ENCODE results near the gene PAM16. TPM values are rescaled to one million over a fixed set of nuclear protein-coding genes. Genes with fewer than 3 reads are reported as not detected.

PAM16 gene
- total RNA-seq, 2 donors from 2014 or later = 57.7 to 66.2 TPM

DNA sequence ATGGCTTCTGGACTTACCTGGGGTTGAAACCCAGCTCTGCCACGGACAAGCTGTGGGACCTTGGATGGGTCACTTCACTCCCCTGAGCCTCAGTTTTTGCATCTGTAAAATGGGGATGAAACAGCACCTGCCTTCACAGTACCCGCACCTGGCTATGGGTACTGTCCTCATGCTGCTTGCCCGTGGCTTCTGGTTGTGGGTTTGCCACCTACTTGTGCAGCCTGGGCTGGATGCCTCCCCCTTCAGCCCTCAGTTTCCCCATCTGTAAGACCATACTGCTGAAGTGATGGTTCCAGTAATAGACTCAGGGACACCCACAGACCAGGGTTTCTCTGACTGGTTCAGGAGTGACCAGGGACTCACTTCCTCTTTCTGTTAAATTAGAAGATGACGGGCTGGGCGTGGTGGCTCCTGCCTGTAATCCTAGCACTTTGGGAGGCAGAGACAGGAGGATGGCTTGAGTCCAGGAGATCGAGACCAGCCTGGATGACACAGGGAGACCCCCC lies 25.8 kb downstream of the PAM16 start:
- TF ChIP-seq, protein P1, sequence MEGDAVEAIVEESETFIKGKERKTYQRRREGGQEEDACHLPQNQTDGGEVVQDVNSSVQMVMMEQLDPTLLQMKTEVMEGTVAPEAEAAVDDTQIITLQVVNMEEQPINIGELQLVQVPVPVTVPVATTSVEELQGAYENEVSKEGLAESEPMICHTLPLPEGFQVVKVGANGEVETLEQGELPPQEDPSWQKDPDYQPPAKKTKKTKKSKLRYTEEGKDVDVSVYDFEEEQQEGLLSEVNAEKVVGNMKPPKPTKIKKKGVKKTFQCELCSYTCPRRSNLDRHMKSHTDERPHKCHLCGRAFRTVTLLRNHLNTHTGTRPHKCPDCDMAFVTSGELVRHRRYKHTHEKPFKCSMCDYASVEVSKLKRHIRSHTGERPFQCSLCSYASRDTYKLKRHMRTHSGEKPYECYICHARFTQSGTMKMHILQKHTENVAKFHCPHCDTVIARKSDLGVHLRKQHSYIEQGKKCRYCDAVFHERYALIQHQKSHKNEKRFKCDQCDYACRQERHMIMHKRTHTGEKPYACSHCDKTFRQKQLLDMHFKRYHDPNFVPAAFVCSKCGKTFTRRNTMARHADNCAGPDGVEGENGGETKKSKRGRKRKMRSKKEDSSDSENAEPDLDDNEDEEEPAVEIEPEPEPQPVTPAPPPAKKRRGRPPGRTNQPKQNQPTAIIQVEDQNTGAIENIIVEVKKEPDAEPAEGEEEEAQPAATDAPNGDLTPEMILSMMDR (conservative IDR thresholded peaks at IDR 0.05) = no peak
- 93% methylated on average over 4 to 6 of the region's 6 CpGs for WGBS, 2 experiments (ENCODE audit: insufficient coverage in 1 of 2, insufficient read length in 1 of 2)
- Mint-ChIP-seq H3K4me3 (no peak overlapping the region), H3K4me1 (peaks cover 3% of the 10 kb centered on the region), H3K27ac (no peak overlapping the region), H3K36me3 (ENCODE audit: low read depth) (no peaks in the 10 kb centered on the region), H3K9me3 (no peaks in the 10 kb centered on the region), H3K27me3 (ENCODE audit: insufficient read depth) (no peaks in the 10 kb centered on the region)
- no peak for DNase-seq
- peaks cover 7% of the 10 kb centered on the region for H3K4me1 ChIP-seq (ENCODE audit: control insufficient read depth, insufficient read depth, low read length)
- H3K27ac ChIP-seq (ENCODE audit: low read depth, low read length) = no peak overlapping the region
- H3K9me3 ChIP-seq (ENCODE audit: control insufficient read depth, low read length) = no peaks in the 10 kb centered on the region
- H3K27me3 ChIP-seq (ENCODE audit: control insufficient read depth, insufficient read depth, low read length, poor library complexity, severe bottlenecking) = no peaks in the 10 kb centered on the region
- H3K4me3 ChIP-seq (ENCODE audit: low read length) = no peak overlapping the region
- H3K36me3 ChIP-seq (ENCODE audit: control insufficient read depth, insufficient read depth, low read length) = no peaks in the 10 kb centered on the region
- no peak overlapping the region for H3K9ac ChIP-seq (ENCODE audit: extremely low read depth, low read length, poor library complexity, severe bottlenecking)

DNA sequence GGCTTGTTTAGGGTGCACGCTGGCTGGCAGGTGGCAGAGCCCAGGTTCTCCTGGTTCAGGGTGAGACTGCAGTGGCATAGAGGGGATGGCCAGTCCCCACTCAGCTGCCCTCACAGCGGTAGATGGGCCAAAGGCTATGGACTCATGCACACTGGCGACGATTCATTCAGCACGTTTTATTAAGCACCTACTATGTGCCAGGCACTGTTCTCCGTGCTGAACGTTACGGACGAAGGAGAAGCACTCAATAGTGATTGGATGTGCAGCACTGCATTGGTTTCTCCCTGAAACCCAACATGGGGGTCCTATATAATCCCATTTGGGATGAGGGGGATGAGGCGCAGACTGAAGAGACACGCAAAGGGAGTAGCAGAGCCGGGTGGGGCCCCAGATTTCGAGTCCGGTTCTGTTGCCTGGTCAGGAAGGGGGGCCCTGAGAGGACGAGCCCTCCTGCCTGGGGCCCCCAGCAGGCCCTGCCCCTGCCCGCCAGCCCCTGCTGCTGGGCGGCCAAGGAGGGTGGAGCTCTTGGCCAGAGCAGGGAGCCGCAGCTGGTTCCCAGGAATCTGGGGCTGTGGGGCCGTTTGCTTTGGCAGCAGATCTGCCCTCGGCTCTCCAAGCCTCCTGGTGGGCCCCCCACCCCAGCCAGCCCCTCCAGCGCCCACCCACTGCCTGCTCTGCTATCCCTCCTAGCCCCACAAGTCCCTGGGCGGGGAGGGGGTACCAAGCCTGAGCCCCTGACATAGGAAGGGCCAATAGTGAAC lies 26.4 kb downstream of the PAM16 start:
- Mint-ChIP-seq H3K4me1 (peaks cover 3% of the 10 kb centered on the region), H3K27me3 (ENCODE audit: insufficient read depth) (no peaks in the 10 kb centered on the region), H3K9me3 (no peaks in the 10 kb centered on the region), H3K27ac (no peak overlapping the region), H3K36me3 (ENCODE audit: low read depth) (no peaks in the 10 kb centered on the region), H3K4me3 (no peak overlapping the region)
- Histone ChIP-seq H3K36me3 (ENCODE audit: control insufficient read depth, insufficient read depth, low read length) (no peaks in the 10 kb centered on the region), H3K4me3 (ENCODE audit: low read length) (no peak overlapping the region), H3K27me3 (ENCODE audit: control insufficient read depth, insufficient read depth, low read length, poor library complexity, severe bottlenecking) (no peaks in the 10 kb centered on the region), H3K9ac (ENCODE audit: extremely low read depth, low read length, poor library complexity, severe bottlenecking) (no peak overlapping the region), H3K4me1 (ENCODE audit: control insufficient read depth, insufficient read depth, low read length) (peaks cover 7% of the 10 kb centered on the region), H3K9me3 (ENCODE audit: control insufficient read depth, low read length) (no peaks in the 10 kb centered on the region), H3K27ac (ENCODE audit: low read depth, low read length) (no peak overlapping the region)
- TF ChIP-seq, protein P1 (conservative IDR thresholded peaks at IDR 0.05) = no peak
- no peak for DNase-seq
- 89 to 93% methylated on average over 12 to 22 of the region's 22 CpGs for WGBS, 2 experiments (ENCODE audit: insufficient coverage in 1 of 2, insufficient read length in 1 of 2)

DNA sequence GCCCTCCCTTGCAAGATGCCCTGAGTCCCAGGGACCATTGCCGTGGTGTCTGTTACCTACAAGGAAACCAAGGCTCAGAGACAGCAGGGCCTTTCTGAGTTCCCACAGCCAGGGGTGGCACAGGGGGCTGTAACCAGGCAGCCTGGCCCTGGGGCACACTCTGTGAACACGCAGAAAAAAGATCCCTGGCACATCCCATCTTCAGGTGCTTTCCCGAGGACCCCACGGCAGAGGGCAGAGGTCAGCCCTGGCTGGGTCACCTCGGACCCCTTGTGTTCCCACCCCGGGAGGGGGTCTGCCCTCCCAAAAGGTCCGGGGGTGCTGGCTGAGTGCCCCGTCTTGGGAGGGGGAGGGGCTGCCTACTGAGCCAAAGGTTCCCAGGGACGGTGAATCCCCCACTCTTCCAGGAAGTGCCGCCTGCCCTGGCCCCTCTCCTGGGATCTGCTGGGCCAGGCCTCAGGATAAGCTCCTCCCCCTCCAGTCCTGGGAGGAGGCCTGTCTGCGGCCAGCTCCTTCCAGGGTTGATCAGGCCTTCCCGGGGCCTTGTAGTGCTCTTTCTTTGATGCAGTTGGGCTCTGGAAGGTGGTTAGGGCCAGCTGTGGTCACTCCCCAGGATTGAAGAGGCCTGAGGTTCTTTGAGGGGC lies 27.2 kb downstream of the PAM16 start:
- Histone ChIP-seq H3K4me1 (ENCODE audit: control insufficient read depth, insufficient read depth, low read length) (peaks cover 7% of the 10 kb centered on the region), H3K9ac (ENCODE audit: extremely low read depth, low read length, poor library complexity, severe bottlenecking) (no peak overlapping the region), H3K27ac (ENCODE audit: low read depth, low read length) (peak overlapping the region; percentile 17), H3K36me3 (ENCODE audit: control insufficient read depth, insufficient read depth, low read length) (no peaks in the 10 kb centered on the region), H3K4me3 (ENCODE audit: low read length) (no peak overlapping the region), H3K9me3 (ENCODE audit: control insufficient read depth, low read length) (no peaks in the 10 kb centered on the region), H3K27me3 (ENCODE audit: control insufficient read depth, insufficient read depth, low read length, poor library complexity, severe bottlenecking) (no peaks in the 10 kb centered on the region)
- H3K27ac Mint-ChIP-seq = no peak overlapping the region
- TF ChIP-seq, protein P1 (conservative IDR thresholded peaks at IDR 0.05) = no peak
- H3K4me1 Mint-ChIP-seq = peaks cover 3% of the 10 kb centered on the region
- peak; percentile 86 for DNase-seq
- no peak overlapping the region for H3K4me3 Mint-ChIP-seq
- 68% methylated on average over 3 to 12 of the region's 12 CpGs for WGBS, 2 experiments (ENCODE audit: insufficient coverage in 1 of 2, insufficient read length in 1 of 2)
- H3K27me3 Mint-ChIP-seq (ENCODE audit: insufficient read depth) = no peaks in the 10 kb centered on the region
- H3K9me3 Mint-ChIP-seq = no peaks in the 10 kb centered on the region
- no peaks in the 10 kb centered on the region for H3K36me3 Mint-ChIP-seq (ENCODE audit: low read depth)

Data from endodermal cell (in vitro differentiated cells).